HepG2 (cell line): ENCODE results near the gene ARL8A.

ENCODE experiments used
- MAFK ChIP-seq, 2 experiments: IDR thresholded peaks in 1 of 2; conservative IDR thresholded peaks in 1 of 2; 2 replicates each; pipeline ENCODE4 v1.6.1; 2011; ENCODE audit warnings: improper control_type of control experiment in 2 of 2, low read length in 2 of 2
- PREB ChIP-seq: sonication (generic); formaldehyde crosslinking; IDR thresholded peaks from 2 replicates; pipeline ENCODE4 v1.4.0; 2020; ENCODE audit warnings: missing genetic modification reagents
- SIN3A ChIP-seq: IDR thresholded peaks from 2 replicates; pipeline ENCODE4 v1.6.1; 2011; ENCODE audit warnings: low read depth, mild to moderate bottlenecking, control low read depth, low read length, borderline replicate concordance

GRCh38 chr1:202127836-202128622 lies 16.5 kb downstream of the ARL8A start:
- TF ChIP-seq SIN3A (no peak), PREB (CRISPR knock-in tag) (no peak), MAFK (conservative IDR thresholded peaks at IDR 0.05 in 1 of 2, IDR thresholded peaks at IDR 0.05 in 1 of 2; ENCODE audit: low read length in 2 of 2) (no peak)
